ENCODE data around the gene TNNI3.

TNNI3 gene

GRCh38 chr19:55160986-55161365 lies 3.4 kb upstream of the TNNI3 start:
- Histone ChIP-seq H2AFZ (ENCODE audit: low read depth, low read length, severe bottlenecking) (no peak overlapping the region), H3F3A (ENCODE audit: insufficient read depth) (0 out of 2 replicates have a peak, but pooled peaks cover 3% of the 10 kb centered on the region), H3K9me3 (ENCODE audit: insufficient read depth, low read length) (no peaks in the 10 kb centered on the region), H3K4me2 (ENCODE audit: low read depth, low read length, poor library complexity, severe bottlenecking) (no peak overlapping the region), H3K27me3 (ENCODE audit: low read length) (no peaks in the 10 kb centered on the region), H3K27ac (ENCODE audit: low read depth, low read length) (no peak overlapping the region), H3K9me2 (replicated peaks; ENCODE audit: insufficient read depth, low read length) (no peaks in the 10 kb centered on the region), H3K36me3 (ENCODE audit: low read length) (no peaks in the 10 kb centered on the region), H4K20me1 (ENCODE audit: low read depth, low read length) (no peaks in the 10 kb centered on the region), H3K4me3 (ENCODE audit: insufficient read depth, low read length, poor library complexity, severe bottlenecking) (no peak overlapping the region), H3K79me2 (ENCODE audit: insufficient read depth, low read length) (no peaks in the 10 kb centered on the region), H3K9ac (ENCODE audit: low read length) (no peak overlapping the region)
- no peak for TF ChIP-seq EZH2phosphoT487 (conservative IDR thresholded peaks at IDR 0.05; ENCODE audit: low read length)
- TF ChIP-seq, protein P1, sequence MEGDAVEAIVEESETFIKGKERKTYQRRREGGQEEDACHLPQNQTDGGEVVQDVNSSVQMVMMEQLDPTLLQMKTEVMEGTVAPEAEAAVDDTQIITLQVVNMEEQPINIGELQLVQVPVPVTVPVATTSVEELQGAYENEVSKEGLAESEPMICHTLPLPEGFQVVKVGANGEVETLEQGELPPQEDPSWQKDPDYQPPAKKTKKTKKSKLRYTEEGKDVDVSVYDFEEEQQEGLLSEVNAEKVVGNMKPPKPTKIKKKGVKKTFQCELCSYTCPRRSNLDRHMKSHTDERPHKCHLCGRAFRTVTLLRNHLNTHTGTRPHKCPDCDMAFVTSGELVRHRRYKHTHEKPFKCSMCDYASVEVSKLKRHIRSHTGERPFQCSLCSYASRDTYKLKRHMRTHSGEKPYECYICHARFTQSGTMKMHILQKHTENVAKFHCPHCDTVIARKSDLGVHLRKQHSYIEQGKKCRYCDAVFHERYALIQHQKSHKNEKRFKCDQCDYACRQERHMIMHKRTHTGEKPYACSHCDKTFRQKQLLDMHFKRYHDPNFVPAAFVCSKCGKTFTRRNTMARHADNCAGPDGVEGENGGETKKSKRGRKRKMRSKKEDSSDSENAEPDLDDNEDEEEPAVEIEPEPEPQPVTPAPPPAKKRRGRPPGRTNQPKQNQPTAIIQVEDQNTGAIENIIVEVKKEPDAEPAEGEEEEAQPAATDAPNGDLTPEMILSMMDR (IDR thresholded peaks at IDR 0.05; ENCODE audit: insufficient read depth, low read length, poor library complexity, severe bottlenecking), result no peak

DNA sequence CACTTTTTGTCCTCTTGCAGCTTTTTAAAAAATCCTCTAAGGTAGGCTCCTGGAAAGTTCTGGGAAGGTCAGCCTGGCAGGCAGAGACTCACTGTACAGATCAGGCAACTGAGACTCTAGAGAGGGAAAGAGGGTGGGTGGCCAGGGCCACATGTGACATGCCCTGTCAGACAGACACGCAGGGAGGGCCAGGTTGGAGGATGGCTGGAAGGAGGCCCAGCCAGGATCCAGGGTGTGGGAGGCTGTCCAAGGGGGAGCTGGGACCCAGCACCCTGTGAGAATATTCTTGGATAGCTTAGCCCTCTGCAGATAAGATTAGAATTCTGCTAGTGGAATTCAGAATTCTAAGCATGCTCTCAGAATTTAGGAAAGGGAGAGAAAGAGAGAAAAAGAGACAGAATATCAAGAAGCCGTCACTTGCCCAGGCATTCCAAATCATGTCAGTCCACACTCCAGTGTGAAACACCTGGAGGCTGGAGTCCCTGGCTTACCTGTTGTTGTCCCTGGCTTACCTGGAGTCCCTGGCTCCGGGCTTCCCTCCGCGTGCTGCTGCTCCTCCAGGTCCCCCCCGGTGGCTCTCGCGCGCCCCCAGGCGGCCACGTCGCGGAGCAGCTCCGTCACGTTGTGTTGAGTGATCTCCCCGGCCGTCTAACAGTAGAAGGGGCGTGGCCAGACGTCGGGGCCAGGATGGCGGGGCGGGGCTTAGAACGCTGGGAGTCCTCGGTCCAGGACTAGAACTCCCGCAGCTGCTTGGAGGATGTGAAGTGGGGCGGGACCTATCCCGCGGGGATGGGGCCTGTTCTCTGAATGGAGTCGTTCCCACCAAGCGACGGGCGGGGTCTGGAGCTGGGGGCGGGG lies 2.8 kb upstream of the TNNI3 start:
- Histone ChIP-seq H3K4me2 (ENCODE audit: low read depth, low read length, poor library complexity, severe bottlenecking) (no peak overlapping the region), H3K9me3 (ENCODE audit: insufficient read depth, low read length) (no peaks in the 10 kb centered on the region), H4K20me1 (ENCODE audit: low read depth, low read length) (no peaks in the 10 kb centered on the region), H3K27me3 (ENCODE audit: low read length) (no peaks in the 10 kb centered on the region), H3K36me3 (ENCODE audit: low read length) (no peaks in the 10 kb centered on the region), H3K27ac (ENCODE audit: low read depth, low read length) (no peak overlapping the region), H3K9ac (ENCODE audit: low read length) (no peak overlapping the region), H2AFZ (ENCODE audit: low read depth, low read length, severe bottlenecking) (no peak overlapping the region), H3F3A (ENCODE audit: insufficient read depth) (0 out of 2 replicates have a peak, but pooled peaks cover 3% of the 10 kb centered on the region), H3K9me2 (replicated peaks; ENCODE audit: insufficient read depth, low read length) (no peaks in the 10 kb centered on the region), H3K79me2 (ENCODE audit: insufficient read depth, low read length) (no peaks in the 10 kb centered on the region), H3K4me3 (ENCODE audit: insufficient read depth, low read length, poor library complexity, severe bottlenecking) (no peak overlapping the region)
- TF ChIP-seq EZH2phosphoT487 (conservative IDR thresholded peaks at IDR 0.05; ENCODE audit: low read length), result no peak
- TF ChIP-seq, protein P1 (IDR thresholded peaks at IDR 0.05; ENCODE audit: insufficient read depth, low read length, poor library complexity, severe bottlenecking), result peak; percentile 93

GRCh38 chr19:55158848-55159749 lies 1.6 kb upstream of the TNNI3 start:
- Histone ChIP-seq H4K20me1 (ENCODE audit: low read depth, low read length) (no peaks in the 10 kb centered on the region), H3K9me3 (ENCODE audit: insufficient read depth, low read length) (no peaks in the 10 kb centered on the region), H3F3A (ENCODE audit: insufficient read depth) (0 out of 2 replicates have a peak, but pooled peaks cover 3% of the 10 kb centered on the region), H3K36me3 (ENCODE audit: low read length) (no peaks in the 10 kb centered on the region), H2AFZ (ENCODE audit: low read depth, low read length, severe bottlenecking) (no peak overlapping the region), H3K9ac (ENCODE audit: low read length) (no peak overlapping the region), H3K4me2 (ENCODE audit: low read depth, low read length, poor library complexity, severe bottlenecking) (no peak overlapping the region), H3K27me3 (ENCODE audit: low read length) (no peaks in the 10 kb centered on the region), H3K4me3 (ENCODE audit: insufficient read depth, low read length, poor library complexity, severe bottlenecking) (no peak overlapping the region), H3K79me2 (ENCODE audit: insufficient read depth, low read length) (no peaks in the 10 kb centered on the region), H3K27ac (ENCODE audit: low read depth, low read length) (no peak overlapping the region), H3K9me2 (replicated peaks; ENCODE audit: insufficient read depth, low read length) (no peaks in the 10 kb centered on the region)
- TF ChIP-seq EZH2phosphoT487 (conservative IDR thresholded peaks at IDR 0.05; ENCODE audit: low read length), result no peak
- TF ChIP-seq, protein P1 (IDR thresholded peaks at IDR 0.05; ENCODE audit: insufficient read depth, low read length, poor library complexity, severe bottlenecking), result no peak
